ENCODE results near the gene ZNF483. TPM values are rescaled to one million over a fixed set of nuclear protein-coding genes. Genes with fewer than 3 reads are reported as not detected.

The ZNF483 gene
- total and polyA plus RNA-seq, 9 of the 15 experiments (the other 6 are each of a cell fraction or from before 2014, with no cell fraction given), result 0.04 to 1.0 (median 0.38) TPM

DNA sequence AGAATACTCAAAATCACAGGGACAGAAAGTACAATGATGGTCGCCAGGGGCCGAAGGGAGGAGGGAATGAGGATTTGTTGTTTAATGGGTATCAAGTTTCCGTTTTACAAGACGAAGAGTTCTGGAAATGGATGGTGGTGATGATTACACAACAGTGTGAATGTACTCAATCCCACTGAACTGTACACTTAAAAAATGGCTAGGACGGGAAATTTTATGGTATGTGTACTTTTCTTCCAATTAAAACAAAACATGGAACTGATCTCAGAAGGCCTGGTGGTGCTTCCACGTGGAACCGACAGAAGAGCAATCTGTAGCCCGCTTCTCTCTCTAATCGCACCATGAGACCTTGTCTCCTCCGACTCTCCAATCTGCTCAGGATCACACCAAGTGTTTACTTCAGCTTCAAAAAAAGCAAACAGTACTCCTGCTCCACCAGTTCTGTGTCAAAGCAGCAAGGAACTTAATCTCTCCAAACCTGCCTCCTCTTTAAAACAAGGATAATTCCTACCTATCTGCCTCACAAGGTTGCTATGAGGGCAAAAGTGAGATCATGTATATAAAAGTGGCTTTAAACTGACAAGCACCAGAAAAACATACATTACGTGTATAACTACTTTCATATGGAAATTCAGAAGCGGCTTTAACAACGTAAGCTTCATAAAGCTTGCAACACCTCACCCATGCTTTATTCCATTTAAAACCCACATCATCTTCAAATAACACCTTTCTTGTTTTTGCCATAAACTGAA, 42.9 kb upstream of the ZNF483 start (continued):
- TF ChIP-seq, protein P1, sequence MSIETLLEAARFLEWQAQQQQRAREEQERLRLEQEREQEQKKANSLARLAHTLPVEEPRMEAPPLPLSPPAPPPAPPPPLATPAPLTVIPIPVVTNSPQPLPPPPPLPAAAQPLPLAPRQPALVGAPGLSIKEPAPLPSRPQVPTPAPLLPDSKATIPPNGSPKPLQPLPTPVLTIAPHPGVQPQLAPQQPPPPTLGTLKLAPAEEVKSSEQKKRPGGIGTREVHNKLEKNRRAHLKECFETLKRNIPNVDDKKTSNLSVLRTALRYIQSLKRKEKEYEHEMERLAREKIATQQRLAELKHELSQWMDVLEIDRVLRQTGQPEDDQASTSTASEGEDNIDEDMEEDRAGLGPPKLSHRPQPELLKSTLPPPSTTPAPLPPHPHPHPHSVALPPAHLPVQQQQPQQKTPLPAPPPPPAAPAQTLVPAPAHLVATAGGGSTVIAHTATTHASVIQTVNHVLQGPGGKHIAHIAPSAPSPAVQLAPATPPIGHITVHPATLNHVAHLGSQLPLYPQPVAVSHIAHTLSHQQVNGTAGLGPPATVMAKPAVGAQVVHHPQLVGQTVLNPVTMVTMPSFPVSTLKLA (conservative IDR thresholded peaks at IDR 0.05), result peak; percentile 51 to 65
- TF ChIP-seq TBP (optimal IDR thresholded peaks at IDR 0.05; ENCODE audit: low read depth, low read length), result no peak
- TF ChIP-seq RNF219 (CRISPR knock-in tag; IDR thresholded peaks at IDR 0.05), result no peak
- TF ChIP-seq ZNF384 (IDR thresholded peaks at IDR 0.05; ENCODE audit: low read depth, low read length), result no peak
- TF ChIP-seq PURB (CRISPR knock-in tag; IDR thresholded peaks at IDR 0.05; ENCODE audit: low read depth), result no peak
- TF ChIP-seq XRCC3 (IDR thresholded peaks at IDR 0.05), result no peak
- TF ChIP-seq CSDE1 (IDR thresholded peaks at IDR 0.05), result no peak
- no peak for TF ChIP-seq PRMT5 (CRISPR knock-in tag; IDR thresholded peaks at IDR 0.05)
- no peak for TF ChIP-seq PHF8 (IDR thresholded peaks at IDR 0.05; ENCODE audit: borderline replicate concordance, low read length)
- TF ChIP-seq CHD4 (IDR thresholded peaks at IDR 0.05; ENCODE audit: insufficient read depth, insufficient replicate concordance, low read depth, low read length, poor library complexity, severe bottlenecking), result no peak
- no peak for TF ChIP-seq SIN3B (IDR thresholded peaks at IDR 0.05; ENCODE audit: low read depth)
- peak; percentile 6; the same call in 1 of the 2 replicates for TF ChIP-seq JUN (IDR thresholded peaks at IDR 0.05; ENCODE audit: borderline replicate concordance, low read depth, low read length)
- no peak for TF ChIP-seq JUN (CRISPR knock-in tag; IDR thresholded peaks at IDR 0.05; ENCODE audit: borderline replicate concordance)
- no peak for TF ChIP-seq MCM7 (IDR thresholded peaks at IDR 0.05)
- TF ChIP-seq THRAP3 (IDR thresholded peaks at IDR 0.05; ENCODE audit: borderline replicate concordance), result no peak
- TF ChIP-seq ZBTB7A (IDR thresholded peaks at IDR 0.05; ENCODE audit: borderline replicate concordance, control insufficient read depth, low read depth, low read length), result no peak
- TF ChIP-seq SAP30 (IDR thresholded peaks at IDR 0.05; ENCODE audit: borderline replicate concordance, insufficient read depth, low read depth, low read length, poor library complexity, severe bottlenecking), result peak; percentile 27
- TF ChIP-seq RBM34 (IDR thresholded peaks at IDR 0.05; ENCODE audit: borderline replicate concordance, insufficient read depth, low read length), result no peak
- TF ChIP-seq THAP7 (CRISPR knock-in tag; IDR thresholded peaks at IDR 0.05), result no peak
- TF ChIP-seq CBX2 (IDR thresholded peaks at IDR 0.05; ENCODE audit: insufficient read depth, low read length, poor library complexity, severe bottlenecking), result no peak
- no peak for TF ChIP-seq KLF16 (IDR thresholded peaks at IDR 0.05)
- TF ChIP-seq ILF3 (IDR thresholded peaks at IDR 0.05; ENCODE audit: borderline replicate concordance), result no peak
- no peak for TF ChIP-seq ZNF23 (CRISPR knock-in tag; IDR thresholded peaks at IDR 0.05)
- no peak for TF ChIP-seq HDGF (IDR thresholded peaks at IDR 0.05)
- TF ChIP-seq ZC3H8 (IDR thresholded peaks at IDR 0.05), result no peak
- no peak for TF ChIP-seq RBM22 (IDR thresholded peaks at IDR 0.05; ENCODE audit: low read depth, low read length, poor library complexity, severe bottlenecking)

Measured in K562 (cell line).